KMS-11 (cell line): ENCODE measurements around the gene CCDC178.
"Not testable (repeated sequence)": the region's sequence is repeated elsewhere in the genome, so short reads cannot be mapped to it uniquely, and the experiment has no call there.

Source experiments
- H2AFZ ChIP-seq: fragments of 200-600 bp; sonication (generic); 2 replicates; pipeline ENCODE4 v1.6.1; 2016; ENCODE audit warnings: antibody characterized with exemption, mixed run types, low read depth
- H3K27ac ChIP-seq: fragments of 200-600 bp; sonication (generic); 2 replicates; pipeline ENCODE4 v1.6.1; 2016; ENCODE audit warnings: mild to moderate bottlenecking, mixed run types
- H3K27me3 ChIP-seq: fragments of 200-600 bp; sonication (generic); 2 replicates; pipeline ENCODE4 v1.6.1; 2017; ENCODE audit warnings: mild to moderate bottlenecking, low read depth, mixed run types, moderate library complexity; ENCODE audit not compliant: insufficient read depth
- H3K36me3 ChIP-seq: fragments of 200-600 bp; sonication (generic); 2 replicates; pipeline ENCODE4 v1.6.1; 2017; ENCODE audit warnings: mild to moderate bottlenecking, mixed run types; ENCODE audit not compliant: insufficient read depth
- H3K4me1 ChIP-seq: fragments of 200-600 bp; sonication (generic); 2 replicates; pipeline ENCODE4 v1.6.1; 2016; ENCODE audit warnings: mild to moderate bottlenecking, low read depth, mixed run types; ENCODE audit not compliant: poor library complexity, severe bottlenecking
- H3K4me2 ChIP-seq: fragments of 200-600 bp; sonication (generic); 2 replicates; pipeline ENCODE4 v1.7.0; 2016; ENCODE audit warnings: mild to moderate bottlenecking, mixed run types
- H3K4me3 ChIP-seq: fragments of 200-600 bp; sonication (generic); IDR thresholded peaks from 2 replicates; pipeline ENCODE4 v1.6.1; 2017; ENCODE audit warnings: low read depth, low read length, mixed read lengths; ENCODE audit not compliant: insufficient read depth
- H3K79me2 ChIP-seq: fragments of 200-600 bp; sonication (generic); 2 replicates; pipeline ENCODE4 v1.6.1; 2016; ENCODE audit warnings: low read depth, mixed run types; ENCODE audit not compliant: insufficient read depth
- H3K9ac ChIP-seq: fragments of 200-600 bp; sonication (generic); 2 replicates; pipeline ENCODE4 v1.6.1; 2016; ENCODE audit warnings: mild to moderate bottlenecking, mixed run types
- H4K20me1 ChIP-seq: fragments of 200-600 bp; sonication (generic); 2 replicates; pipeline ENCODE4 v1.6.1; 2016; ENCODE audit warnings: mild to moderate bottlenecking, mixed run types; ENCODE audit not compliant: insufficient read depth
- TF ChIP-seq, protein P1 (sequence below): fragments of 200-600 bp; sonication (generic); conservative IDR thresholded peaks from 2 replicates; pipeline ENCODE4 v1.6.1; 2017; ENCODE audit warnings: low read depth, mild to moderate bottlenecking, antibody characterized with exemption, low read length, moderate library complexity, mixed read lengths

The CCDC178 gene

DNA sequence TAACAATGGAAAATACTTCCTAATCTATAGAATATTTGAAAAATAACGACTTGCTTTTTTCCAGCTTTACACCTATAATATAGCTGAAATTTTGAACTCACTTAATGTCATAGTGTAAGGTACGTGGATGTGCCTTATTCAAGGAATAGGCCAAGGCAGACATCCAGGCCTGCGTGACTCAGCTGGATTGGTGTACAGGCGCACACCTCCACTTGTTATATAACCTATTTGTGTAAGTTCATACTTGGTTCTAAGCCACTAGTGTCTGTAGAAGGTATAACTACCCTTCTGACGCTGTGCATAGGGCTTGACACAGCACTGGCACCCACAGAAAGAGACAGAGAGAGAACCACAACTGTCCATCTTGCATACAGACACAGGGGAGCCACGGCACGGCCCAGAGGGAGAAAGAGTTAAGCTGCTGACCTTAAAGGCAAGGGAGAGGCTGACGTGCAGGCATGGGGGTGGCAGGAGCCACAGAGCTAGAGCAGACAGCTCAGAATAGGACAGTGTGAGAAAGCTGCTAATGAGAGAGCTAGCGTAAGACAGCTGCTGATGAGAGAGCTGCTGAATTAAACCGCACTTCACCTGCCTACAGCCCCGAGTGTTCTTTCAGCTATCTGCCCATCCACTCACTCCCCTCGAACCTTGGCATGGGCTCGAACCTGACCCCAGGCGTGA, 16.1 kb downstream of the CCDC178 start:
- Histone ChIP-seq H3K9ac (no peak overlapping the region), H3K27ac (no peak overlapping the region; the same call in 1 of the 2 replicates), H2AFZ (peak overlapping the region; percentile 36; the same call in 1 of the 2 replicates), H3K4me3 (no peak overlapping the region), H3K27me3 (no peaks in the 10 kb centered on the region), H4K20me1 (no peaks in the 10 kb centered on the region), H3K4me2 (no peak overlapping the region), H3K36me3 (no peaks in the 10 kb centered on the region), H3K4me1 (no peaks in the 10 kb centered on the region), H3K79me2 (no peaks in the 10 kb centered on the region)
- TF ChIP-seq, protein P1, sequence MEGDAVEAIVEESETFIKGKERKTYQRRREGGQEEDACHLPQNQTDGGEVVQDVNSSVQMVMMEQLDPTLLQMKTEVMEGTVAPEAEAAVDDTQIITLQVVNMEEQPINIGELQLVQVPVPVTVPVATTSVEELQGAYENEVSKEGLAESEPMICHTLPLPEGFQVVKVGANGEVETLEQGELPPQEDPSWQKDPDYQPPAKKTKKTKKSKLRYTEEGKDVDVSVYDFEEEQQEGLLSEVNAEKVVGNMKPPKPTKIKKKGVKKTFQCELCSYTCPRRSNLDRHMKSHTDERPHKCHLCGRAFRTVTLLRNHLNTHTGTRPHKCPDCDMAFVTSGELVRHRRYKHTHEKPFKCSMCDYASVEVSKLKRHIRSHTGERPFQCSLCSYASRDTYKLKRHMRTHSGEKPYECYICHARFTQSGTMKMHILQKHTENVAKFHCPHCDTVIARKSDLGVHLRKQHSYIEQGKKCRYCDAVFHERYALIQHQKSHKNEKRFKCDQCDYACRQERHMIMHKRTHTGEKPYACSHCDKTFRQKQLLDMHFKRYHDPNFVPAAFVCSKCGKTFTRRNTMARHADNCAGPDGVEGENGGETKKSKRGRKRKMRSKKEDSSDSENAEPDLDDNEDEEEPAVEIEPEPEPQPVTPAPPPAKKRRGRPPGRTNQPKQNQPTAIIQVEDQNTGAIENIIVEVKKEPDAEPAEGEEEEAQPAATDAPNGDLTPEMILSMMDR, result no peak

DNA sequence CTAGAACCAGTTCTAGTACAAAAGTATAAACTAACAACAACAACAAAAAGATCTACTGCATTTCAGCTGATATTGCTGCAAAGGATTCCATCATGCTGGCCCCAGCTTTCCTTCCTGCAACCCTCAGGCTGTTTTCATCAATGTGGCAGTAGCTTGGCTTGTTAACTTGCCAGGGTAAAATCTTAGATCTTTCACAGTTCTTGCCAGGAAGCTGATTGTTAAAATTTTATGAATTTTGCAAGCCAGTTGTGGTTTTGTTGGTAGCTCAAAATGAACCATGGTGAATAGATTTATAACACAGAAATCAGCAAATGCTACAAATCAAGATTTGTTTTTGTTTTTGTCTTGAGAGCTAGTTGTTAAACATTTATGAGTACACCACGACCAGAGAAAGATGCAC, 19.3 kb downstream of the CCDC178 start:
- Histone ChIP-seq H4K20me1 (no peaks in the 10 kb centered on the region), H3K79me2 (no peaks in the 10 kb centered on the region), H3K4me3 (no peak overlapping the region), H3K4me2 (no peak overlapping the region), H3K36me3 (no peaks in the 10 kb centered on the region), H3K9ac (no peak overlapping the region), H3K27me3 (no peaks in the 10 kb centered on the region), H2AFZ (no peak overlapping the region), H3K27ac (no peak overlapping the region), H3K4me1 (no peaks in the 10 kb centered on the region)
- TF ChIP-seq, protein P1, result no peak

DNA sequence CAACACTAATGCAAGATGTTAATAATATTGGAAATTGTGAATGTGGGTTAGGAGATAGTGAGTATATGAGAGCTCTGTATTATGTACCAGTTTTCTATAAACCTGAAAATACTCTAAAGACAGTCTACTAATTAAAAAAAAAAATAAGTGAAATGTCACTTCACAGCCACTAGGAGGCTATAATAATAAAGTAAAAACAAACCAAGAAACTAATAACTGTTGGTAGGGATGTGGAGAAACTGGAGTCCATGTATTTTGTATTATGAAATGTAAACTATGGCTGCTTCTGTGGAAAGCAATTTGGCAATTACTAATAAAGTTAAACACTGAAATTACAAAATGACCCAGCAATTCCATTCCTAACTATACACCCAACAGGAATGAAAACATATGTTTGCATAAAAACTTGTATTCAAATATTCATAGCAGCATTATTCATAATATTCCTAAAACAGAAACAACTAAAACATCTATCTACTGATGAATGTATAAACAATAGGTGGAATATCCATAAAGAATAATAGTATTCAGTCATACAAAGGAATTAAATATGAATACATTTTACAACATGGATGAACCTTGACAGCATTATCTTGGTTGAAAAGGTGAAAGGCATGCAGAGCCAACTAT, 36.2 kb downstream of the CCDC178 start:
- no peak overlapping the region for H2AFZ ChIP-seq
- no peaks in the 10 kb centered on the region for H3K36me3 ChIP-seq
- H4K20me1 ChIP-seq, result no peaks in the 10 kb centered on the region
- no peak overlapping the region for H3K4me3 ChIP-seq
- H3K27me3 ChIP-seq, result no peaks in the 10 kb centered on the region
- H3K9ac ChIP-seq, result no peak overlapping the region
- no peak overlapping the region for H3K27ac ChIP-seq
- TF ChIP-seq, protein P1, result peak; percentile 74
- no peak overlapping the region for H3K4me2 ChIP-seq
- no peaks in the 10 kb centered on the region for H3K79me2 ChIP-seq
- no peaks in the 10 kb centered on the region for H3K4me1 ChIP-seq

GRCh38 chr18:33398939-33399338, 41.6 kb downstream of the CCDC178 start:
- H3K4me1 ChIP-seq, H3K79me2 ChIP-seq, H4K20me1 ChIP-seq, H2AFZ ChIP-seq, H3K4me3 ChIP-seq, H3K27me3 ChIP-seq, H3K4me2 ChIP-seq, H3K36me3 ChIP-seq, H3K27ac ChIP-seq, H3K9ac ChIP-seq: not testable (repeated sequence)

- no peak overlapping the region for H2AFZ ChIP-seq
- H3K4me3 ChIP-seq, result no peak overlapping the region
- no peak overlapping the region for H3K27ac ChIP-seq
- H3K9ac ChIP-seq, result no peak overlapping the region
- H3K4me1 ChIP-seq, result no peaks in the 10 kb centered on the region
- no peaks in the 10 kb centered on the region for H3K79me2 ChIP-seq
- no peaks in the 10 kb centered on the region for H4K20me1 ChIP-seq
- no peaks in the 10 kb centered on the region for H3K27me3 ChIP-seq
- no peak overlapping the region for H3K4me2 ChIP-seq
- TF ChIP-seq, protein P1, result no peak
- no peaks in the 10 kb centered on the region for H3K36me3 ChIP-seq
These were observed 64.7 kb downstream of the CCDC178 start for GRCh38 chr18:33375829-33376228.
